Type B pancreatic cell (in vitro differentiated cells): ENCODE results near the gene AP1S1. TPM values are rescaled to one million over a fixed set of nuclear protein-coding genes. Genes with fewer than 3 reads are reported as not detected.

ENCODE experiments used
- DNase-seq: peaks from one replicate; pipeline ENCODE4 v3.0.0; 2021; ENCODE audit warnings: mixed read lengths; ENCODE audit not compliant: unreplicated experiment; ENCODE audit errors: extremely low spot score
- H3K27ac Mint-ChIP-seq: 2 replicates; pipeline ENCODE4 v1.8.0; 2021; ENCODE audit warnings: mild to moderate bottlenecking, mixed read lengths
- H3K27me3 Mint-ChIP-seq: 2 replicates; pipeline ENCODE4 v1.8.0; 2021; ENCODE audit warnings: mixed read lengths
- H3K36me3 Mint-ChIP-seq: 2 replicates; pipeline ENCODE4 v1.8.0; 2021; ENCODE audit warnings: mixed read lengths
- H3K4me1 Mint-ChIP-seq: one replicate; pipeline ENCODE4 v1.8.0; 2021; ENCODE audit warnings: mixed read lengths; ENCODE audit not compliant: unreplicated experiment
- H3K4me3 Mint-ChIP-seq: 2 replicates; pipeline ENCODE4 v1.8.0; 2021; ENCODE audit warnings: mild to moderate bottlenecking, mixed read lengths
- H3K9me3 Mint-ChIP-seq: 2 replicates; pipeline ENCODE4 v1.8.0; 2021; ENCODE audit warnings: mixed read lengths
- total RNA-seq: library from RNA; stranded (reverse); gene quantifications from 2 replicates; pipeline ENCODE4 v1.2.1, GENCODE V29; 2021; ENCODE audit warnings: low replicate concordance
- TF ChIP-seq, protein P1 (sequence below): fragments of 200-600 bp; sonication (generic); conservative IDR thresholded peaks from 2 replicates; pipeline ENCODE4 v1.5.0; 2021; ENCODE audit warnings: antibody characterized with exemption, mild to moderate bottlenecking

AP1S1 gene
- total RNA-seq, 1 donor from 2014 or later, result 59.8 TPM

DNA sequence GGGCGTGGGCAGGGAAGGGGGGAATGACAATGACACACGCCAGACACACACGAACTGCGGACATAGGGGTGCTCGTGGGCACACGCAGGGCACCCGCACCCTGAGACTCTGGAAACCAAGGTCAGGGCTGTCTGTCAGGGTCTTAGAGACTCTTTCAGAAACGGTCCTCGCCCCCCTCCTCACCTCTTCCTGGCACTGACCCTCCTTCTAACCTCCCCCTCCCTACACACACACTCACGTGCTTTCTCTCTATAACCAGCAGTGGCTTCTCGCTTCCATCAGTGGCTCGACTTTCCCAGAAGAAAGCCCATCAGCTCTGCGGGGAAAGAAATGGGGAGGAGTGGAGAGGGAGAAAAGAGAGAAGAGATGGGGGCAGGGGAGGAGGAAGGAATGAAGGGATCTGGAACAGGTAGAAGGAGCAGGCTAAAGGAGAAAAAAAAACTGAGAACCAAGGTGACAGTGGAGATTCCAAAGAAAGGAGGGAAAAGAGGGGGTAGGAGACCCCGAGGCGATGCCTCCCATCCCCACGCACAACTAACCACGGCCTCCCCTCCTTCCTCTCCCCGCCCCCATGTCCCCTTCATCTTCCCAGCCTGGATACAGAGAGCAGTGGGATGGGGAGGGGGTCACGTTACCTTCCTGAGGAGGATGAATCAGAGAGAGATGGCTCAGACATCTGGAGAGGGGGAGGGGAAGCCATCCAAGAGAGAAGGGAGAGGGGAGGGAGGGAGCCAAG is 12.8 kb downstream of the AP1S1 start:
- DNase-seq, result no peak
- no peaks in the 10 kb centered on the region for H3K9me3 Mint-ChIP-seq
- peaks cover 77% of the 10 kb centered on the region for H3K27me3 Mint-ChIP-seq
- no peaks in the 10 kb centered on the region for H3K36me3 Mint-ChIP-seq
- H3K4me3 Mint-ChIP-seq, result peak overlapping the region; percentile 44
- TF ChIP-seq, protein P1, sequence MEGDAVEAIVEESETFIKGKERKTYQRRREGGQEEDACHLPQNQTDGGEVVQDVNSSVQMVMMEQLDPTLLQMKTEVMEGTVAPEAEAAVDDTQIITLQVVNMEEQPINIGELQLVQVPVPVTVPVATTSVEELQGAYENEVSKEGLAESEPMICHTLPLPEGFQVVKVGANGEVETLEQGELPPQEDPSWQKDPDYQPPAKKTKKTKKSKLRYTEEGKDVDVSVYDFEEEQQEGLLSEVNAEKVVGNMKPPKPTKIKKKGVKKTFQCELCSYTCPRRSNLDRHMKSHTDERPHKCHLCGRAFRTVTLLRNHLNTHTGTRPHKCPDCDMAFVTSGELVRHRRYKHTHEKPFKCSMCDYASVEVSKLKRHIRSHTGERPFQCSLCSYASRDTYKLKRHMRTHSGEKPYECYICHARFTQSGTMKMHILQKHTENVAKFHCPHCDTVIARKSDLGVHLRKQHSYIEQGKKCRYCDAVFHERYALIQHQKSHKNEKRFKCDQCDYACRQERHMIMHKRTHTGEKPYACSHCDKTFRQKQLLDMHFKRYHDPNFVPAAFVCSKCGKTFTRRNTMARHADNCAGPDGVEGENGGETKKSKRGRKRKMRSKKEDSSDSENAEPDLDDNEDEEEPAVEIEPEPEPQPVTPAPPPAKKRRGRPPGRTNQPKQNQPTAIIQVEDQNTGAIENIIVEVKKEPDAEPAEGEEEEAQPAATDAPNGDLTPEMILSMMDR, result no peak
- no peak overlapping the region for H3K27ac Mint-ChIP-seq
- peaks cover 35% of the 10 kb centered on the region for H3K4me1 Mint-ChIP-seq

DNA sequence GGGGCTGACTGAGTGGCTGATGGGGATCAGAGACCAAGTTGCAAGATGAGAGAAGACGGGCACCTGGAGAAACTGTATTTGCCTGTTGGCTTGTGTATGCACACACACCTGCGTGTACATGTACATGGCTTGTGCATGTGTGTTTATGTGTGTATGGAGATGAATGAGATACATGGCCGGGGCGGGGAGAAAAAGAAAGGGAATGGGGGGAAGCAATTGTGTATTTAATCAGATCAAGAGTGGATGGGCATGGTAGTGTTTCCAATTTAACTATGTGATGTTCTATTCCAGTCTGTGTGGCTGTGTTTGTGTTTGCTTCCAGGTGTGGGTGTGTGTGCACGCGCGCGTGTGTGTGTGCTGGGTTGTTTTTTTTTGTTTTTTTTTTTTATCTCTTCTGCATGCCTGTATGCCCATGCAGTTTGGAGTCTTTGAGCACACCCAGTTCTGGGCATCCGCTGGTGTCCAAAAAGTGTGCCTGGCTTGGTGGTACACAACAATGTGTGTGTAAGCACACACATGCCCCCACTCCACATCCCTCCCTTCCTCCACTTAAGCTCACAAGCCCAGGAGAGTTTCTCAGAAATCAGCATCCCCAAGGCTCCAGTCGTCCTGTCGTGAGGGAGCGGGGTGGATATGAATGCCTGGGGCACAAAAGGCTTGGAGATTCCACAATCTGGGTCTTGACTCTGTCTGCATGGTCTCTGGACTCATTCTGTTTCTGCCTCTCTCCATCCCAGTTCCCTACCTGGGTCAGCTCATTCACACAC is 13.6 kb downstream of the AP1S1 start:
- Mint-ChIP-seq H3K27ac (no peak overlapping the region), H3K27me3 (peaks cover 76% of the 10 kb centered on the region), H3K36me3 (no peaks in the 10 kb centered on the region), H3K4me1 (peaks cover 35% of the 10 kb centered on the region), H3K9me3 (no peaks in the 10 kb centered on the region), H3K4me3 (peak overlapping the region; percentile 20)
- no peak for DNase-seq
- TF ChIP-seq, protein P1, result no peak

DNA sequence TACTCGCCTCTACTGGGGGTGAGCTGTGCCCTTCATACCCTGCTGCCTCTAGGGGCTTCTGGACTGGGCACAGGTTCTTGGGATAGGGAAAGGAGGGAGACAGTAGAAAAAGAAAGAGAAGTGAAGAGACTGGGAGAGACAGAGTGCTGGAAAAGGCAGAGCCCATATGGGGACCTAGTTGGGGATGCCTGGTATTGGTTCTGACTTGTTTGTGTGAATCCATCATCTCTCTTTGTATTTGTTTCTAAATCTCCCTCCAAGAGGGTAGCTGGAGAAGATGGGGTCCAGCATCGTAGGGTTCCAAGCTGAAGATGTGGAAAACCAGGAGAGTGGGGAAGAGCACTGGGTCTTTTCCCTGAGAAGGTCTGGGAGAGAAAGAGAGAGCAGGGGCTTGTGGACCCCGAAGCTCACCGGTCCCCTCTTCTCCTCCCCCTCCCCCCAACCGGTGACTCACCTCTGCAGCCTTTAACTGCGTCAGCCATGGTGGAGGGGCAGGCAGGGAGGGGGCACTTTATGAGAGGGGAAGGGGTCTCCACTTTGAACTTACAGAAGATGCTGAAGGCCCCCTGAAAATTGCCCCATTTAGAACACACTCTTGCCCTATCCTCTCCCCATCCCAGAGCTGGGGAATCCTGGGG is 14.3 kb downstream of the AP1S1 start:
- no peaks in the 10 kb centered on the region for H3K9me3 Mint-ChIP-seq
- H3K27ac Mint-ChIP-seq, result no peak overlapping the region
- no peak overlapping the region for H3K4me3 Mint-ChIP-seq
- TF ChIP-seq, protein P1, result no peak
- peaks cover 83% of the 10 kb centered on the region for H3K27me3 Mint-ChIP-seq
- H3K36me3 Mint-ChIP-seq, result no peaks in the 10 kb centered on the region
- H3K4me1 Mint-ChIP-seq, result peaks cover 35% of the 10 kb centered on the region
- DNase-seq, result no peak

DNA sequence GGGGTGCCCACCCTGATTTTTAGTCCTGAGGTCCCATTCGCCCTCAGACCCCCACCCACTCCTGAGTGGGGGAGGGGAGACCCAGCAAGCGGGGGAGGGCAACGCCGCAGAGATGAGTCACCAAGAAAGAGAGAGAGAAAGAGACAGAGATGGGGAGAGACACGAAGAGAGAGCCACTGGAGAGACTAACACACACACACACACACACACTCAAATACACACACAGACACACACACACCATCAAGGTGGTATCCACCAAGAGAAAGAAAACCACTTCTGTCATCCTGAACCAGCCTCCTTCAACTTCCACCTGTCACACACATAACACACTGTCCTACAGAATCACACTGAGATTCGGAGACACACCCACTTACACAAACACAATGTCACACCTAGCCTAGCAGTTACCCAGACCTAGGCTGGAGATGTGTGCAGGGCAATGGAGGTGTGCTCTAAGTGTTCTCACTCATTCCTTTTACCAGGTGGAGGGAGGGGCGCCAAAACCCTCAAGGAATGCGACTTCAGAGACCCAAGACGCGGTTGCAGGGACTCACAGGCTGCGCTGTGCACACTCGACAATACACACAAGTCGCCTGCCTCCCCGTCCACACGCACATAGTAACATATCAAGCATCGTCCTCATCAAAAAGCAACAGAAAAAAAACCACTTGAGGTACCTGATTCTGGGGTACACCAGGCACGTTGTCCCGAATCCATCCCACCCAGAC is 15.0 kb downstream of the AP1S1 start:
- DNase-seq, result no peak
- Mint-ChIP-seq H3K4me1 (peaks cover 35% of the 10 kb centered on the region), H3K9me3 (no peaks in the 10 kb centered on the region), H3K27me3 (peaks cover 91% of the 10 kb centered on the region), H3K27ac (peak overlapping the region; percentile 26), H3K36me3 (no peaks in the 10 kb centered on the region), H3K4me3 (peak overlapping the region; percentile 68)
- TF ChIP-seq, protein P1, result no peak

DNA sequence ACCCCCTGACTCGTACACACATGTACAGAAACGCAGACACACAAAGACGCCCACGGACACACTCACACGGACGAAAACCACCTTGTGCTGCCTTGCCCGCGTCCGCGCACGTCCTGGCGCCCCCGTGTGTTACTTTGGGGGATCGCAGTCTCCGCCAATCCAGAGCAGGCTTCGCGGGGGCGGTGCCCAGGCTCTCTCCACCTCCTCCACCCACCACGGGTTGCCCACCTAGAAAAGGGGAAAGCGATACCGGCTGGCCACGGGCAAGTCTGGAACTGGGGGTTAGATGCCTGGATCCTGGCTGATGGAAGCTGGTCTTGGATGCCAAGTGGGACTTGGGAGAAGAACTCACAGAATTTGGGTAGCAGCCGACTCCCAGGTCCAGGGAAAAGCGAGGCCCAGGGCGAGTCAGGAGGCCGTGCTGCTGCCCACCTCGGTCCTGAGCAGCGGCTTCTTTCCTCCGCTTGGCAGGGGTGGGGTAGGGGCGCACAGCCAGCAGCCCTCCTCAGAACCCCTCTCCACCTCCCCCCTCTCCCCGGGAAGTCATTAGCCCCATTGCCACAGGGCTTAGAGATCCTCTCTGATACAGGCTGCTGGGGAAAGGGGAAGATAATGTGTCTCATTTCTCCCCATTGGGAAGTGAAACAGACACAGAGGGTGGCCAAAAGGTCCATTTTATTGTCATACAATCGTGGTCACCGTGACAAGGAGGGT is 15.7 kb downstream of the AP1S1 start:
- Mint-ChIP-seq H3K27me3 (peaks cover 92% of the 10 kb centered on the region), H3K9me3 (no peaks in the 10 kb centered on the region), H3K4me3 (peak overlapping the region; percentile 68), H3K36me3 (no peaks in the 10 kb centered on the region), H3K27ac (no peak overlapping the region), H3K4me1 (peaks cover 35% of the 10 kb centered on the region)
- TF ChIP-seq, protein P1, result peak; percentile 92
- DNase-seq, result peak; percentile 89
